SK-N-SH treated with all-trans-retinoic acid at 6 μM for 48 hours (cell line): Measurements from ENCODE around the gene TEKT5.

Experiments
- ATAC-seq: fragments of 200-7000 bp; cut with Tn5 transposase; 3 replicates; pipeline ENCODE4 v1.9.1; 2020; ENCODE audit warnings: mild to moderate bottlenecking, moderate library complexity
- ARNTL ChIP-seq: fragments of 450-650 bp; formaldehyde crosslinking; IDR thresholded peaks from 2 replicates; pipeline ENCODE4 v1.5.0; 2020; ENCODE audit warnings: low read depth, mild to moderate bottlenecking, moderate library complexity, borderline replicate concordance
- BACH2 ChIP-seq: fragments of 250-450 bp; sonication (Bioruptor Pico); IDR thresholded peaks from 2 replicates; pipeline ENCODE4 v1.9.0; 2021; ENCODE audit warnings: mild to moderate bottlenecking, borderline replicate concordance
- CSDC2 ChIP-seq: fragments of 250-450 bp; sonication (Bioruptor Pico); IDR thresholded peaks from 2 replicates; pipeline ENCODE4 v1.5.0; 2020; ENCODE audit warnings: mild to moderate bottlenecking, moderate library complexity
- ESRRG ChIP-seq: fragments of 250-450 bp; sonication (Bioruptor Pico); IDR thresholded peaks from 2 replicates; pipeline ENCODE4 v1.6.1; 2021; ENCODE audit warnings: mild to moderate bottlenecking
- GLIS3 ChIP-seq: fragments of 250-450 bp; sonication (Bioruptor Pico); IDR thresholded peaks from 2 replicates; pipeline ENCODE4 v1.5.0; 2020; ENCODE audit warnings: mild to moderate bottlenecking, moderate library complexity
- OSR1 ChIP-seq: fragments of 250-450 bp; sonication (Bioruptor Pico); IDR thresholded peaks from 2 replicates; pipeline ENCODE4 v1.8.0; 2022; ENCODE audit warnings: moderate library complexity, mild to moderate bottlenecking, inconsistent platforms
- RARB ChIP-seq: fragments of 250-450 bp; sonication (Bioruptor Pico); IDR thresholded peaks from 2 replicates; pipeline ENCODE4 v1.8.0; 2021; ENCODE audit warnings: mild to moderate bottlenecking, moderate library complexity
- SNAI2 ChIP-seq: fragments of 250-450 bp; sonication (Bioruptor Pico); IDR thresholded peaks from 2 replicates; pipeline ENCODE4 v1.5.0; 2020; ENCODE audit warnings: mild to moderate bottlenecking, moderate library complexity
- TCF4 ChIP-seq: fragments of 250-450 bp; sonication (Bioruptor Pico); IDR thresholded peaks from 2 replicates; pipeline ENCODE4 v1.8.0; 2021; ENCODE audit warnings: mild to moderate bottlenecking, moderate library complexity, borderline replicate concordance
- TOX ChIP-seq: fragments of 250-450 bp; sonication (Bioruptor Pico); IDR thresholded peaks from 2 replicates; pipeline ENCODE4 v1.8.0; 2021; ENCODE audit warnings: mild to moderate bottlenecking, moderate library complexity, borderline replicate concordance
- ZC3H10 ChIP-seq: fragments of 250-450 bp; sonication (Bioruptor Pico); IDR thresholded peaks from 2 replicates; pipeline ENCODE4 v1.5.1; 2021; ENCODE audit warnings: mild to moderate bottlenecking, moderate library complexity
- ZFP3 ChIP-seq: fragments of 250-450 bp; sonication (Bioruptor Pico); IDR thresholded peaks from 2 replicates; pipeline ENCODE4 v1.5.0; 2020; ENCODE audit warnings: mild to moderate bottlenecking, moderate library complexity
- ZFP30 ChIP-seq: fragments of 450-650 bp; formaldehyde crosslinking; IDR thresholded peaks from 2 replicates; pipeline ENCODE4 v1.5.0; 2022; ENCODE audit warnings: mild to moderate bottlenecking, moderate library complexity
- ZNF70 ChIP-seq: fragments of 450-650 bp; formaldehyde crosslinking; IDR thresholded peaks from 2 replicates; pipeline ENCODE4 v1.5.0; 2020; ENCODE audit warnings: mild to moderate bottlenecking, moderate library complexity
- ZNF8 ChIP-seq: fragments of 450-650 bp; formaldehyde crosslinking; IDR thresholded peaks from 2 replicates; pipeline ENCODE4 v1.5.0; 2020; ENCODE audit warnings: mild to moderate bottlenecking, moderate library complexity
- TF ChIP-seq, protein P1 (sequence below): fragments of 250-450 bp; sonication (Bioruptor Pico); IDR thresholded peaks from 2 replicates; pipeline ENCODE4 v1.8.0; 2021; ENCODE audit warnings: low read depth, mild to moderate bottlenecking, moderate library complexity, borderline replicate concordance
- TF ChIP-seq, protein P2 (sequence below): fragments of 250-450 bp; sonication (Bioruptor Pico); IDR thresholded peaks from 2 replicates; pipeline ENCODE4 v1.5.1; 2020; ENCODE audit warnings: low read depth, mild to moderate bottlenecking, moderate library complexity
- TF ChIP-seq, protein P3 (sequence below): fragments of 250-450 bp; sonication (Bioruptor Pico); IDR thresholded peaks from 2 replicates; pipeline ENCODE4 v1.5.0; 2020; ENCODE audit warnings: mild to moderate bottlenecking, moderate library complexity
- TF ChIP-seq, protein P4 (sequence below): fragments of 250-450 bp; sonication (Bioruptor Pico); IDR thresholded peaks from 2 replicates; pipeline ENCODE4 v1.5.1; 2021; ENCODE audit warnings: mild to moderate bottlenecking, moderate library complexity
- TF ChIP-seq, protein P5 (sequence below): fragments of 250-450 bp; sonication (Bioruptor Pico); IDR thresholded peaks from 2 replicates; pipeline ENCODE4 v1.8.0; 2020; ENCODE audit warnings: mild to moderate bottlenecking, moderate library complexity, borderline replicate concordance

TEKT5 gene

DNA sequence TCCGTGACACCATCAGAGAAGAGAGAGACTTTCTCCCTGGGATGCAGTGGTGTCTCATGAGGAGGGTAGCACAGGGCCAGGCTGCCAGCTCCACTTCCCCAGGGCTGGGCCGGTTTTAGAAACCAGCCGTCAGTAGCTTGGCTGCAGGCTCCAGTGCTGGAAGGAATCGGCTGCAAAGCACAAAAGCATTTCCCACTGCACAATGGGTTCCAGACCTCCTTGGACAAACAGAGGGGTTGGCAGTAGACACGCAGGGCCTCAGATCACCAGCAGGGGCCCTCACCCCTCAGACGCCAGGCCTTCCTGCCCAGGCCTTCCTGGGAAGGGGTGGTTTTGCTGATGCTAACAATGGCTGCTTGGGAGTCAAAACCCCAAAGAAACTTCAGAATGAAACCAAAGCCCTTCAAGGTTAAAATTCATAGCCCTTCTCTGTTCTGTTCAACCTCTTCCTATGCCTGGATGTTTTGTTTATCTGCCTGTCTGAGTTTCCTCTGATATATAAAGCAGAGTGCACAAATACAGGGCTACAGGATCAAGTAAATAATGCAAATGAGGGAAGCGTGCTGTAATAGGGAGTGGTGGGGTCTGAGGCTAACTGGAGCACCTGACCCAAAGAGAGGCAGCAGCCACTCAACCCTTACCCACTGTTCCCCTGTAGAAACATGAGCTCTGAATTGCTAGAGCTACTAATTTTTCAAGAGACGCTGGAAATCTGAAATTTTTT is 26.2 kb downstream of the TEKT5 start:
- TF ChIP-seq ZNF8 (CRISPR knock-in tag), result no peak
- TF ChIP-seq RARB (CRISPR knock-in tag), result no peak
- TF ChIP-seq ARNTL (CRISPR knock-in tag), result no peak
- no peak for TF ChIP-seq ESRRG
- TF ChIP-seq, protein P1, sequence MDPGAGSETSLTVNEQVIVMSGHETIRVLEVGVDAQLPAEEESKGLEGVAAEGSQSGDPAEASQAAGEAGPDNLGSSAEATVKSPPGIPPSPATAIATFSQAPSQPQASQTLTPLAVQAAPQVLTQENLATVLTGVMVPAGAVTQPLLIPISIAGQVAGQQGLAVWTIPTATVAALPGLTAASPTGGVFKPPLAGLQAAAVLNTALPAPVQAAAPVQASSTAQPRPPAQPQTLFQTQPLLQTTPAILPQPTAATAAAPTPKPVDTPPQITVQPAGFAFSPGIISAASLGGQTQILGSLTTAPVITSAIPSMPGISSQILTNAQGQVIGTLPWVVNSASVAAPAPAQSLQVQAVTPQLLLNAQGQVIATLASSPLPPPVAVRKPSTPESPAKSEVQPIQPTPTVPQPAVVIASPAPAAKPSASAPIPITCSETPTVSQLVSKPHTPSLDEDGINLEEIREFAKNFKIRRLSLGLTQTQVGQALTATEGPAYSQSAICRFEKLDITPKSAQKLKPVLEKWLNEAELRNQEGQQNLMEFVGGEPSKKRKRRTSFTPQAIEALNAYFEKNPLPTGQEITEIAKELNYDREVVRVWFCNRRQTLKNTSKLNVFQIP, result no peak
- TF ChIP-seq, protein P2, sequence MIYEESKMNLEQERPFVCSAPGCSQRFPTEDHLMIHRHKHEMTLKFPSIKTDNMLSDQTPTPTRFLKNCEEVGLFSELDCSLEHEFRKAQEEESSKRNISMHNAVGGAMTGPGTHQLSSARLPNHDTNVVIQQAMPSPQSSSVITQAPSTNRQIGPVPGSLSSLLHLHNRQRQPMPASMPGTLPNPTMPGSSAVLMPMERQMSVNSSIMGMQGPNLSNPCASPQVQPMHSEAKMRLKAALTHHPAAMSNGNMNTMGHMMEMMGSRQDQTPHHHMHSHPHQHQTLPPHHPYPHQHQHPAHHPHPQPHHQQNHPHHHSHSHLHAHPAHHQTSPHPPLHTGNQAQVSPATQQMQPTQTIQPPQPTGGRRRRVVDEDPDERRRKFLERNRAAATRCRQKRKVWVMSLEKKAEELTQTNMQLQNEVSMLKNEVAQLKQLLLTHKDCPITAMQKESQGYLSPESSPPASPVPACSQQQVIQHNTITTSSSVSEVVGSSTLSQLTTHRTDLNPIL, result no peak
- TF ChIP-seq, protein P3, sequence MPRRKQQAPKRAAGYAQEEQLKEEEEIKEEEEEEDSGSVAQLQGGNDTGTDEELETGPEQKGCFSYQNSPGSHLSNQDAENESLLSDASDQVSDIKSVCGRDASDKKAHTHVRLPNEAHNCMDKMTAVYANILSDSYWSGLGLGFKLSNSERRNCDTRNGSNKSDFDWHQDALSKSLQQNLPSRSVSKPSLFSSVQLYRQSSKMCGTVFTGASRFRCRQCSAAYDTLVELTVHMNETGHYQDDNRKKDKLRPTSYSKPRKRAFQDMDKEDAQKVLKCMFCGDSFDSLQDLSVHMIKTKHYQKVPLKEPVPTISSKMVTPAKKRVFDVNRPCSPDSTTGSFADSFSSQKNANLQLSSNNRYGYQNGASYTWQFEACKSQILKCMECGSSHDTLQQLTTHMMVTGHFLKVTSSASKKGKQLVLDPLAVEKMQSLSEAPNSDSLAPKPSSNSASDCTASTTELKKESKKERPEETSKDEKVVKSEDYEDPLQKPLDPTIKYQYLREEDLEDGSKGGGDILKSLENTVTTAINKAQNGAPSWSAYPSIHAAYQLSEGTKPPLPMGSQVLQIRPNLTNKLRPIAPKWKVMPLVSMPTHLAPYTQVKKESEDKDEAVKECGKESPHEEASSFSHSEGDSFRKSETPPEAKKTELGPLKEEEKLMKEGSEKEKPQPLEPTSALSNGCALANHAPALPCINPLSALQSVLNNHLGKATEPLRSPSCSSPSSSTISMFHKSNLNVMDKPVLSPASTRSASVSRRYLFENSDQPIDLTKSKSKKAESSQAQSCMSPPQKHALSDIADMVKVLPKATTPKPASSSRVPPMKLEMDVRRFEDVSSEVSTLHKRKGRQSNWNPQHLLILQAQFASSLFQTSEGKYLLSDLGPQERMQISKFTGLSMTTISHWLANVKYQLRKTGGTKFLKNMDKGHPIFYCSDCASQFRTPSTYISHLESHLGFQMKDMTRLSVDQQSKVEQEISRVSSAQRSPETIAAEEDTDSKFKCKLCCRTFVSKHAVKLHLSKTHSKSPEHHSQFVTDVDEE (CRISPR knock-in tag), result no peak
- TF ChIP-seq, protein P4, sequence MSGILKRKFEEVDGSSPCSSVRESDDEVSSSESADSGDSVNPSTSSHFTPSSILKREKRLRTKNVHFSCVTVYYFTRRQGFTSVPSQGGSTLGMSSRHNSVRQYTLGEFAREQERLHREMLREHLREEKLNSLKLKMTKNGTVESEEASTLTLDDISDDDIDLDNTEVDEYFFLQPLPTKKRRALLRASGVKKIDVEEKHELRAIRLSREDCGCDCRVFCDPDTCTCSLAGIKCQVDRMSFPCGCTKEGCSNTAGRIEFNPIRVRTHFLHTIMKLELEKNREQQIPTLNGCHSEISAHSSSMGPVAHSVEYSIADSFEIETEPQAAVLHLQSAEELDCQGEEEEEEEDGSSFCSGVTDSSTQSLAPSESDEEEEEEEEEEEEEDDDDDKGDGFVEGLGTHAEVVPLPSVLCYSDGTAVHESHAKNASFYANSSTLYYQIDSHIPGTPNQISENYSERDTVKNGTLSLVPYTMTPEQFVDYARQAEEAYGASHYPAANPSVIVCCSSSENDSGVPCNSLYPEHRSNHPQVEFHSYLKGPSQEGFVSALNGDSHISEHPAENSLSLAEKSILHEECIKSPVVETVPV, result no peak
- TF ChIP-seq ZFP3 (CRISPR knock-in tag), result no peak
- no peak for TF ChIP-seq ZFP30 (CRISPR knock-in tag)
- TF ChIP-seq TOX (CRISPR knock-in tag), result no peak
- TF ChIP-seq OSR1 (CRISPR knock-in tag), result no peak
- TF ChIP-seq CSDC2 (CRISPR knock-in tag), result no peak
- no peak for TF ChIP-seq BACH2 (CRISPR knock-in tag)
- TF ChIP-seq, protein P5, sequence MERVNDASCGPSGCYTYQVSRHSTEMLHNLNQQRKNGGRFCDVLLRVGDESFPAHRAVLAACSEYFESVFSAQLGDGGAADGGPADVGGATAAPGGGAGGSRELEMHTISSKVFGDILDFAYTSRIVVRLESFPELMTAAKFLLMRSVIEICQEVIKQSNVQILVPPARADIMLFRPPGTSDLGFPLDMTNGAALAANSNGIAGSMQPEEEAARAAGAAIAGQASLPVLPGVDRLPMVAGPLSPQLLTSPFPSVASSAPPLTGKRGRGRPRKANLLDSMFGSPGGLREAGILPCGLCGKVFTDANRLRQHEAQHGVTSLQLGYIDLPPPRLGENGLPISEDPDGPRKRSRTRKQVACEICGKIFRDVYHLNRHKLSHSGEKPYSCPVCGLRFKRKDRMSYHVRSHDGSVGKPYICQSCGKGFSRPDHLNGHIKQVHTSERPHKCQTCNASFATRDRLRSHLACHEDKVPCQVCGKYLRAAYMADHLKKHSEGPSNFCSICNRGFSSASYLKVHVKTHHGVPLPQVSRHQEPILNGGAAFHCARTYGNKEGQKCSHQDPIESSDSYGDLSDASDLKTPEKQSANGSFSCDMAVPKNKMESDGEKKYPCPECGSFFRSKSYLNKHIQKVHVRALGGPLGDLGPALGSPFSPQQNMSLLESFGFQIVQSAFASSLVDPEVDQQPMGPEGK (CRISPR knock-in tag), result no peak
- no peak for TF ChIP-seq ZNF70
- TF ChIP-seq GLIS3 (CRISPR knock-in tag), result no peak
- no peak for TF ChIP-seq SNAI2 (CRISPR knock-in tag)
- ATAC-seq, result peak; percentile 98

DNA sequence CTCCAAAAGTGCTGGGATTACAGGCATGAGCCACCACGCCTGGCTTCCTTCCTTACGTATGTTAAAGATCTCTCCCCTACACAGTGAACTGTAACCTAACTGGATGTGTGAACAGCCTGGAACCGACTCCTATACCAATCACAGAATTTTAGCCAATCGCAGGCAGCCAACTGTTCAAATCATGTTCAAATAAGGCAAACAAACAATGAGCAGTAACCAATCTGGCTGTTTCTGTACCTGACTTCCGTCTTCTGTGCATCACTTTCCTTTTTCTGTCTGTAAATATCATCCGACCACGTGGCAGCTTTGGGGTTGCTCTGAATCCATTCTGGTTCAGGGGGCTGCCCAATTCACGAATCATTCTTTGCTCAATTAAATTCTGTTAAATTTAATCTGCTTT is 27.5 kb downstream of the TEKT5 start:
- TF ChIP-seq ZC3H10 (CRISPR knock-in tag), result no peak
- TF ChIP-seq, protein P4, result no peak
- no peak for TF ChIP-seq BACH2 (CRISPR knock-in tag)
- TF ChIP-seq SNAI2 (CRISPR knock-in tag), result no peak
- no peak for TF ChIP-seq TCF4 (CRISPR knock-in tag)
- no peak for TF ChIP-seq ARNTL (CRISPR knock-in tag)
- TF ChIP-seq CSDC2 (CRISPR knock-in tag), result no peak
- TF ChIP-seq, protein P3 (CRISPR knock-in tag), result no peak
- TF ChIP-seq, protein P2, result no peak
- no peak for TF ChIP-seq RARB (CRISPR knock-in tag)
- no peak for TF ChIP-seq ZFP3 (CRISPR knock-in tag)
- TF ChIP-seq OSR1 (CRISPR knock-in tag), result no peak
- TF ChIP-seq TOX (CRISPR knock-in tag), result no peak
- ATAC-seq, result no peak
